GM13977 (cell line): Measurements from ENCODE around the gene SH3PXD2B.
"Not testable (repeated sequence)": the region's sequence is repeated elsewhere in the genome, so short reads cannot be mapped to it uniquely, and the experiment has no call there.

ENCODE experiments used
- DNase-seq: peaks from one replicate; pipeline ENCODE4 v3.0.0; 2012; ENCODE audit warnings: low spot score
- in situ Hi-C: fragments of 300-500 bp; cut with MboI; formaldehyde crosslinking; loops from one replicate; pipeline ENCODE4 v1.12.0; 2022; ENCODE audit warnings: low sequenced_read_pairs, low pct_unique_long_range_greater_than_20kb, mixed read lengths, inconsistent platforms; ENCODE audit not compliant: unreplicated experiment
- TF ChIP-seq, protein P1 (sequence below): IDR thresholded peaks from 2 replicates; pipeline ENCODE4 v1.5.1; 2012; ENCODE audit warnings: mild to moderate bottlenecking, control low read depth; ENCODE audit not compliant: insufficient read depth; ENCODE audit errors: extremely low read depth, missing control alignments

Gene SH3PXD2B

DNA sequence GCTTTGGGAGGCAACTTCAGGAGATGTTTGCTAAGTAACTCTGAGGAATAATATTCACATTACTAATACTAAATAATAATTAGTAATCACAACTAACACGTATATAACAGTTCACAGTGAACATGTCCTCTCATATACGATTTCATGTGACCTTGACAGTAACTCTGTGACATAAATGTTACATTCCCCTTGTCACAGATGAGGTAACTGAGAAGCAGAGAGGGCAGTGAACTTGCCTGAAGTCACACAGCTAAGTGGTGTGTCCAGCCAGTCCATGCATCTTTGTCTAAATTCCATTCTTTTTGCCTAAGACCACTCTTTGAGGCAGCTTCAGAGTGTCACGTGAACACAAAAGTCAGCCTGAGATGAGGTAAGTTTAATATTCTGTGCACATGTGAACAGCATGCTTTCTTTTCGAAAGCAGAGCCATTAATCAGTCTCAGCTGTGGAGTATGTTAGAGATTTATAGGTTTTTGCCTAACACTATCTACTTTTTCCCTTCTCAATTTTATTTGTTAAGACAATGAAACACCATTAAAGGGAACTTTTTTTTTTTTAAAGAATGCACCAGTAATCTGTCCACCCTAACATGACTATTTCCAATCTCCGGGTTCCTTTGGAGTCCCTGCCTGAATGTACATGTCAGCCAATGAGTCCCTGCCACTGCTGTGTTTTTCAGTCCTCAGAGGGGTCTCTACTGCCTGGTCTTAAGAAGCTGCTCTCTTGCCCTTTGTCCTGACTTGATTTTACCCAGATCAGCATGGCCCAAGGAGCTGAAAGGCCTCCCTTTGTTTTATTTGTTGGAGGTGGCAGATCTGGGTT, 43.5 kb downstream of the SH3PXD2B start:
- in situ Hi-C loops = no loop called here
- TF ChIP-seq, protein P1, sequence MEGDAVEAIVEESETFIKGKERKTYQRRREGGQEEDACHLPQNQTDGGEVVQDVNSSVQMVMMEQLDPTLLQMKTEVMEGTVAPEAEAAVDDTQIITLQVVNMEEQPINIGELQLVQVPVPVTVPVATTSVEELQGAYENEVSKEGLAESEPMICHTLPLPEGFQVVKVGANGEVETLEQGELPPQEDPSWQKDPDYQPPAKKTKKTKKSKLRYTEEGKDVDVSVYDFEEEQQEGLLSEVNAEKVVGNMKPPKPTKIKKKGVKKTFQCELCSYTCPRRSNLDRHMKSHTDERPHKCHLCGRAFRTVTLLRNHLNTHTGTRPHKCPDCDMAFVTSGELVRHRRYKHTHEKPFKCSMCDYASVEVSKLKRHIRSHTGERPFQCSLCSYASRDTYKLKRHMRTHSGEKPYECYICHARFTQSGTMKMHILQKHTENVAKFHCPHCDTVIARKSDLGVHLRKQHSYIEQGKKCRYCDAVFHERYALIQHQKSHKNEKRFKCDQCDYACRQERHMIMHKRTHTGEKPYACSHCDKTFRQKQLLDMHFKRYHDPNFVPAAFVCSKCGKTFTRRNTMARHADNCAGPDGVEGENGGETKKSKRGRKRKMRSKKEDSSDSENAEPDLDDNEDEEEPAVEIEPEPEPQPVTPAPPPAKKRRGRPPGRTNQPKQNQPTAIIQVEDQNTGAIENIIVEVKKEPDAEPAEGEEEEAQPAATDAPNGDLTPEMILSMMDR = no peak
- no peak for DNase-seq

DNA sequence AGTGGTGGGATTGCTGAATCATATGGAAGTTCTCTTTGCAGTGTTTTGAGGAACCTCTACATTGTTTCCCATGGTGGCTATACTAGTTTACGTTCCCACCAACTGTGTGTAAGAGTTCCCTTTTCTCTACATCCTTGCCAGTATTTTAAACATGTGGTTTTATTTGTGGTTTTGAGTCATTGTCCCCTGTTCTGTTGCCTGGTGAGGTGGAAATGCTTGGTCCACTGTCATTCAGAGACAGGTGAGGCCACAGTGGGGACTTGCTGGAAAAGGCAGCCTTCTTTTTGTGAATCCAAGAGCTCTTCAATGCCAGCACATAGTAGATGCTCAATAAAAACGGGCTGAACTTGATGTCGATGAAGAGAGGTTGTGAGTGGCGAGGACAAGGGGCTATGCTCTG, 44.2 kb downstream of the SH3PXD2B start:
- DNase-seq = no peak
- TF ChIP-seq, protein P1 = no peak
- in situ Hi-C loops = no loop called here

DNA sequence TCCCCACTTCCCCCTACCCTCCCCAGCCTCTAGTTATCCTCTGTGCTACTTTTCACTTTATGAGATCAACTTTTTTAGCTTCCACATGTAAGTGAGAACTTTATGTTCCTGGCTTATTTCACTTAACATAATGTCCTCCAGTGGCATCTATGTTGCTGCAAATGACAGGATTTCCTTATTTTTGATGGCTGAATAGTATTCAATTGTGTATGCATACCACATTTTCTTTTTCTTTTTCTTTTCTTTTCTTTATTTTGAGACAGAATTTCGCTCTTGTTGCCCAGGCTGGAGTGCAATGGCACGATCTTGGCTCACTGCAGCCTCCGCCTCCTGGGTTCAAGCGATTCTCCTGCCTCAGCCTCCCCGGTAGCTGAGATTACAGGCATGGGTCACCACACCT, 44.8 kb downstream of the SH3PXD2B start:
- in situ Hi-C loops, DNase-seq: not testable (repeated sequence)

DNA sequence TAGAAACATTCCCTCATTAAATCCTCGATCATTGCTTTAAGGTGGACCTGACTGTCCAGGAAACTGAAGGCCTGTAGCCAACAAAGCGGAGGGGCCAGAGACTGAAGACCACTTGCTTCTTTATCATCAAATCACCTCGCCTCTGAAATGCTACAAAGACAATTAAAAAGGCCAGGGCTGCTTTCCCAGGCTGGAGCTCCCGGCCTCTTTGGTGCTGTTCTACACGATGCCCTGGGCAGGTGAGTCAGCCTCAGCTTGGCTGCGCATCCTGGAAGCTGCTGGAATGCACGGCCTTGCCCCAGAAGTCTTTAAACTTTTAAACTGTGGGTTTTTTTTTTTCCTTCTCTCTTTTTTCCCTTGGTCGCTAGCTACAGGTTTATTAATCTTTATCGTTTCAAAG, 46.5 kb downstream of the SH3PXD2B start:
- in situ Hi-C loops = no loop called here
- DNase-seq = no peak
- TF ChIP-seq, protein P1 = no peak

DNA sequence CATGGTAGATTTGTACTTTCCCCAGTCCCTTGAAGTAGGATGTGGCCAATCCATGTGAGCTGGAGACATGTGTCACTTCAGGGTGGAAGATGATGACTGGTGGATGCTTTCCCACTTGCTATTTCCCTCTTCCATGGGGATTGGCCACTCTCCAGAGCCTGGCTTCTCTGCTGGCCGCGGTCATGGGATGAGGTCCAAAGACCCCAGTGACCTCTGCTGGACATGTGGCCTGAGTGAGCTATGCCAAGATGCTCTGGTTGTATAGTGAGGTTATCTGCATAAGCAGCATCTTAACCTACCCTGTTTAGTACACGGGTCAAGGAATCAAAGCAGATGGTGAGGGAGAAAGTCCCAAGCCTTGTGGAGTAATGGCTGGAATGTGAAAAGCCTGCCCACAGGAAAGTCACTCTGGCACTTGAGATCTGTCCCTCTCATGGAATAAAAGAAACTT, 47.1 kb downstream of the SH3PXD2B start:
- in situ Hi-C loops = no loop called here
- TF ChIP-seq, protein P1 = no peak
- no peak for DNase-seq

DNA sequence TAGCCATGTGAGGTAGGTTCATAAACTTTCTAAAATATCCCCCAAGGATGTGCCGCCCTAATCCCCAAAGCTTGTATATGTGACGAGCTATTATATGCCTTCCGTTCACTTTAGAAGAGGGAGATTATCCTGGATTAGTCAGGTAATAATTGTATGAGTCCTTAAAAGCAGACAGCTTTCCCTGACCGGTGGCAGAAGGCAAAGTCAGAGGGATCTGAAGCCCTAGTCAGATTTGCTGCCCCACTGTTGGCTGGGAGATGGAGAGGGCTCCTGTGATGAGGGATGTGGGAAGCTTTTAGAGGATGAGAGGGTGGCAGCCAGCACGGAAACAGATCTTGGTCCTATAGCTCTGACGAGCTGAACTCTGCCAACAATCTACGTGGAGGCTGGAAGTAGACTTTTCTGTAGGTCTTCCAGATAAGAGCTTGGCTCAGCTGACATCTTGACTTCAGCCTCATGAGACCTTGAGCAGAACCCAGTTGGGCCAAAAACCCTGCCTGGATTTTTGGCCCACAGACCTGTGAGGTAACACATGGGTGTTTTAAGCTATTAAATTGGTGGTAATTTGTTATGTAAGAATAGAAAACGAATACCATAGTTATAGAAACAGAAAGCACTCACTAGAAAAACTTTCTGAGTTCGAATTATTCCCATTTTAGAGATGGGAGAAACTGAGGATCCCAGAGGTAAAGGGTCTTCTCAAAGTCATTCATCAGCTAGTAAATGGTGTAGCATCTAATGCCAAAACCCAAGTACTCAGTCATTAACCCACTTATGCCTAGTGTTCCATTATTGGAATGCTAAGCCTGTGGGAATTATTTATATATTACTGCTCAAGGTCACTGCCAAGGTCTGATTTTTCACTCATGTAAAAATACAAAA, 48.9 kb downstream of the SH3PXD2B start:
- no peak for DNase-seq
- in situ Hi-C loops = no loop called here
- TF ChIP-seq, protein P1 = no peak

DNA sequence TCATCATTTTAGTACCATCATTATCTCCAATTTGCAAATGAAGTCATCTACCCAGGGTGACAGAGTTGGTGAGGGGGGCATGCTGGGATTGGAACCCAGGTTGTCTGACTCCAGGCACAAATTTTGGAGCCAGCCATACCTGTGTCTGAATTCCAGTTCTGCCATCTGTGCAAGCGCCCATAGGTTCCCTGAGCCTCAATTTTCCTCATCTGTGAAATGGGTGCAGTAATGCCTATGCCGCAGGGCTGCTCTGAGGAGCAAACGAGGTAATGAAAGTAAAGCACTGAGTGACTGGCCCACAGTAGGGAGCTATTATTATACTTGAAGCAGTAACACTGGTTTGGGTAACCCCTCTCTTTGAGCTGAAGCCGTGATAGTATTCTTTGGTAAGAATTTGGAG, 49.6 kb downstream of the SH3PXD2B start:
- TF ChIP-seq, protein P1 = no peak
- DNase-seq = no peak
- in situ Hi-C loops = no loop called here
